CD14-positive monocyte (primary cell): ENCODE measurements around the gene GNLY. TPM values are rescaled to one million over a fixed set of nuclear protein-coding genes. Genes with fewer than 3 reads are reported as not detected.

Source experiments
- DNase-seq, 3 donors: peaks; one replicate each; pipeline ENCODE4 v3.0.0-alpha.2; 2011 to 2022
- H2AFZ ChIP-seq: 2 replicates; pipeline ENCODE4 v1.6.0; 2012; ENCODE audit warnings: mild to moderate bottlenecking, low read depth, low read length, inconsistent platforms; ENCODE audit not compliant: insufficient read depth, poor library complexity, severe bottlenecking
- H3K27ac ChIP-seq, 2 donors: 1 replicate in 1 of 2; 2 replicates in 1 of 2; pipeline ENCODE4 v1.5.1; 2012 to 2013; ENCODE audit warnings: low read length in 2 of 2, control low read depth in 1 of 2, inconsistent platforms in 1 of 2, low read depth in 1 of 2, mild to moderate bottlenecking in 1 of 2
- H3K27me3 ChIP-seq, 2 donors: one replicate each; pipeline versions ENCODE4 v1.6.0 to v1.6.1; 2011 to 2013; ENCODE audit warnings: low read length in 2 of 2; ENCODE audit not compliant: control insufficient read depth in 2 of 2, insufficient read depth in 2 of 2
- H3K36me3 ChIP-seq, 2 donors: replicated peaks in 1 of 2; 1 replicate in 1 of 2; 2 replicates in 1 of 2; pipeline versions ENCODE4 v1.5.1 to v1.6.1; 2012 to 2013; ENCODE audit warnings: low read length in 2 of 2, control low read depth in 1 of 2, inconsistent platforms in 1 of 2, mild to moderate bottlenecking in 1 of 2; ENCODE audit not compliant: insufficient read depth in 2 of 2, control insufficient read depth in 1 of 2
- H3K4me1 ChIP-seq, 2 donors: 1 replicate in 1 of 2; 2 replicates in 1 of 2; pipeline versions ENCODE4 v1.5.1 to v1.6.1; 2012 to 2013; ENCODE audit warnings: low read length in 2 of 2, control low read depth in 1 of 2, inconsistent platforms in 1 of 2, mild to moderate bottlenecking in 1 of 2, moderate library complexity in 1 of 2; ENCODE audit not compliant: insufficient read depth in 2 of 2, control insufficient read depth in 1 of 2
- H3K4me2 ChIP-seq: replicated peaks from 2 replicates; pipeline ENCODE3; 2012; ENCODE audit warnings: low read length, moderate library complexity, mild to moderate bottlenecking; ENCODE audit not compliant: poor library complexity, severe bottlenecking; ENCODE audit errors: extremely low read depth
- H3K4me3 ChIP-seq, 3 experiments: fragments of 200-600 bp in 1 of 3; sonication (generic) in 1 of 3; replicated peaks in 1 of 3; 1 replicate in 2 of 3; 2 replicates in 1 of 3; pipeline ENCODE4 v1.5.1; 2011 to 2013; ENCODE audit warnings: low read length in 3 of 3, mild to moderate bottlenecking in 3 of 3, control low read depth in 2 of 3, low read depth in 2 of 3, inconsistent platforms in 1 of 3, moderate library complexity in 1 of 3
- H3K79me2 ChIP-seq: 2 replicates; pipeline ENCODE4 v1.6.0; 2012; ENCODE audit warnings: mild to moderate bottlenecking, control low read depth, inconsistent platforms, low read length, moderate library complexity; ENCODE audit not compliant: insufficient read depth
- H3K9ac ChIP-seq: 2 replicates; pipeline ENCODE4 v1.6.0; 2017; ENCODE audit warnings: low read length, mild to moderate bottlenecking; ENCODE audit not compliant: insufficient read depth, poor library complexity, severe bottlenecking
- H3K9me3 ChIP-seq, 2 donors: replicated peaks in 1 of 2; 1 replicate in 1 of 2; 2 replicates in 1 of 2; pipeline versions ENCODE4 v1.5.1 to v1.6.1; 2012 to 2013; ENCODE audit warnings: low read length in 2 of 2, control low read depth in 1 of 2; ENCODE audit not compliant: control insufficient read depth in 1 of 2, insufficient read depth in 1 of 2
- H4K20me1 ChIP-seq: 2 replicates; pipeline ENCODE4 v1.6.0; 2012; ENCODE audit warnings: mild to moderate bottlenecking, low read length, control low read depth, moderate library complexity; ENCODE audit not compliant: insufficient read depth
- H3K27ac Mint-ChIP-seq, 7 donors: one replicate each; pipeline ENCODE4 v1.8.0; 2020; ENCODE audit warnings: mild to moderate bottlenecking in 7 of 7, mixed read lengths in 7 of 7, moderate library complexity in 6 of 7, inconsistent platforms in 2 of 7
- H3K27me3 Mint-ChIP-seq, 3 donors: one replicate each; pipeline ENCODE4 v1.8.0; 2021 to 2022; ENCODE audit warnings: low read depth in 3 of 3, mild to moderate bottlenecking in 3 of 3, mixed read lengths in 3 of 3, moderate library complexity in 3 of 3, inconsistent platforms in 1 of 3
- H3K36me3 Mint-ChIP-seq, 2 donors: one replicate each; pipeline ENCODE4 v1.8.0; 2020; ENCODE audit warnings: mixed read lengths in 2 of 2, inconsistent platforms in 1 of 2, mild to moderate bottlenecking in 1 of 2
- H3K4me1 Mint-ChIP-seq: one replicate; pipeline ENCODE4 v1.8.0; 2020; ENCODE audit warnings: mild to moderate bottlenecking, mixed read lengths
- H3K4me3 Mint-ChIP-seq, 2 donors: one replicate each; pipeline ENCODE4 v1.8.0; 2020; ENCODE audit warnings: mild to moderate bottlenecking in 2 of 2, mixed read lengths in 2 of 2, moderate library complexity in 1 of 2
- H3K9me3 Mint-ChIP-seq, 7 donors: one replicate each; pipeline ENCODE4 v1.8.0; 2020 to 2022; ENCODE audit warnings: mixed read lengths in 7 of 7, mild to moderate bottlenecking in 6 of 7, moderate library complexity in 6 of 7, inconsistent platforms in 2 of 7
- WGBS: methylation state at CpG from one replicate; pipeline ENCODE4 v1.1.5; 2013; ENCODE audit warnings: missing lambda C conversion rate; ENCODE audit not compliant: insufficient coverage; 5-methylcytosine and 5-hydroxymethylcytosine counted together
- intact Hi-C, 2 donors: fragments of 100-400 bp; cut with micrococcal nuclease; formaldehyde crosslinking; loops; one replicate each; pipeline versions ENCODE4 v1.15.0 to v1.15.1; 2023
- polyA plus RNA-seq, 3 donors: library from polyadenylated mRNA; depleted of rRNA in 1 of 3; unstranded in 2 of 3; stranded (reverse) in 1 of 3; fragments of 300-500 nt in 2 of 3; fragments of >200 nt in 1 of 3; fragmentation: Illumina TruSeq in 2 of 3; gene quantifications; 1 replicate in 2 of 3; 2 replicates in 1 of 3; pipeline ENCODE4 v1.2.3, GENCODE V29; 2012 to 2021
- TF ChIP-seq, protein P1 (sequence below): fragments of 200-600 bp; IDR thresholded peaks from one replicate; pipeline ENCODE4 v1.8.0; 2022; ENCODE audit warnings: antibody characterized with exemption, mild to moderate bottlenecking

Gene GNLY
- polyA plus RNA-seq, 3 donors: 4.6 to 13.2 (median 11.1) TPM

DNA sequence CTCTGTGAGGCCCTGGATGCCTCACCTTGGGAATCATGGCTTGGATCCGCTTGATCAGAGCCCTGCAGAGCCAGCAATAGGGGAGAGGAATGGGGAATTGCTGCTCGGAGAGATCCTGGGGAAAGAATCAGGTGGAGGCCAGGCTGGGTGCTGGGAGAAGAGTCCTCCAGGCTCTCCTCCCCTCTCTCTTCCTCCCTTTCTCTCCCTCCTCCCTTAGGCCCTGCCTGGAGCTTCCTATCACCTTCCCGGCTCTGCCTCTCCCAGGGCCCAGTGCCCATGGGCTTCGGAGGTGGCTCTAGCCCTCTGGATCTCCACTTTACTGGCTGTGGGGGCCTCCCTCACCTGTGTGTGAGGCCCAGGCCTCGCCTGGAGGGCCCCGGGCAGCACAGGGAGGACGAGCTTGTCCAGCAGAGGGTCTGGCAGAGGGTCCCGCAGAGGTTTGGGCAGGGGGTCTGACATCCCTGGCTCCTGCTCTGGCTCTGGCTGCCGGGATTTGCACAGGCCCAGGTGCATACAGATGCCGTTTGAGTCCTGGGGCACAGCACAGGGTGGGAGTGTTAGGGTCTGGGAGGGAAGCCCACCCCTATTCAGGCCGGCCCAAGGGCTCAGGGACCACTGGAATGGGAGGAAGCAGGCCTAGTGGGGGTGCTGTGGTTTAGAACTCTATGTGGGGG lies 28.8 kb upstream of the GNLY start:
- intact Hi-C loops: no loop called here
- H2AFZ ChIP-seq: no peak overlapping the region
- no peak overlapping the region for H3K4me2 ChIP-seq
- H4K20me1 ChIP-seq: no peaks in the 10 kb centered on the region
- no peak overlapping the region for H3K9ac ChIP-seq
- TF ChIP-seq, protein P1, sequence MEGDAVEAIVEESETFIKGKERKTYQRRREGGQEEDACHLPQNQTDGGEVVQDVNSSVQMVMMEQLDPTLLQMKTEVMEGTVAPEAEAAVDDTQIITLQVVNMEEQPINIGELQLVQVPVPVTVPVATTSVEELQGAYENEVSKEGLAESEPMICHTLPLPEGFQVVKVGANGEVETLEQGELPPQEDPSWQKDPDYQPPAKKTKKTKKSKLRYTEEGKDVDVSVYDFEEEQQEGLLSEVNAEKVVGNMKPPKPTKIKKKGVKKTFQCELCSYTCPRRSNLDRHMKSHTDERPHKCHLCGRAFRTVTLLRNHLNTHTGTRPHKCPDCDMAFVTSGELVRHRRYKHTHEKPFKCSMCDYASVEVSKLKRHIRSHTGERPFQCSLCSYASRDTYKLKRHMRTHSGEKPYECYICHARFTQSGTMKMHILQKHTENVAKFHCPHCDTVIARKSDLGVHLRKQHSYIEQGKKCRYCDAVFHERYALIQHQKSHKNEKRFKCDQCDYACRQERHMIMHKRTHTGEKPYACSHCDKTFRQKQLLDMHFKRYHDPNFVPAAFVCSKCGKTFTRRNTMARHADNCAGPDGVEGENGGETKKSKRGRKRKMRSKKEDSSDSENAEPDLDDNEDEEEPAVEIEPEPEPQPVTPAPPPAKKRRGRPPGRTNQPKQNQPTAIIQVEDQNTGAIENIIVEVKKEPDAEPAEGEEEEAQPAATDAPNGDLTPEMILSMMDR: no peak
- no peak overlapping the region for H3K4me3 Mint-ChIP-seq
- 95% methylated on average over 8 of the region's 11 CpGs for WGBS
- no peaks in the 10 kb centered on the region for H3K27me3 ChIP-seq
- H3K9me3 Mint-ChIP-seq: peaks cover 0 to 3% (median 0%) of the 10 kb centered on the region in 7 donors
- H3K36me3 ChIP-seq: no peaks in the 10 kb centered on the region
- H3K4me1 Mint-ChIP-seq: peaks cover 45% of the 10 kb centered on the region
- no peak overlapping the region for H3K27ac ChIP-seq
- H3K4me1 ChIP-seq: peaks cover 45 to 53% of the 10 kb centered on the region in 2 donors
- H3K4me3 ChIP-seq: no peak overlapping the region
- no peaks in the 10 kb centered on the region for H3K9me3 ChIP-seq
- DNase-seq: no peak
- H3K79me2 ChIP-seq: no peaks in the 10 kb centered on the region
- peaks cover 0 to under 1% (median 0%) of the 10 kb centered on the region in 3 donors for H3K27me3 Mint-ChIP-seq
- H3K36me3 Mint-ChIP-seq: peaks cover 6 to 10% of the 10 kb centered on the region in 2 donors
- H3K27ac Mint-ChIP-seq: peak overlapping the region in 3 of 7 donors; percentile 72 to 90 (median 82)

DNA sequence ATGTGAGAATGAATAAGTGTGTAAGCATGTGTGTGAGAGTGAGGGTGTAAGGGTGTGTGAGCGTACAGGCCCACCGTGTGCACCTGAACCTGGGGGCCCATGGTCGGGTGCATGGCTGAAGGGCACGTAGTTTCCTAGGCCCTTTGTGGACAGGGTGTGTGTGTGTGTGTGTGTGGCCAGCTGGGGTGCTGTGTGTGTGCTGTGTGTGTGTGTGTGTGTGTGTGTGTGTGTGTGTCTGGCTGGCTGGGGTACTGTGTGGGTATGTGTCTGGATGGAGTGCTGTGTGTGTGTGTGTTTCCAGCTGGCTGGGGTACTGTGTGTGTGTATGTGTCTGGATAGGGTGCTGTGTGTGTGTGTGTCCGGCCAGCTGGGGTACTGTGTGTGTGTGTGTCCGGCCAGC lies 28.1 kb upstream of the GNLY start:
- intact Hi-C loops: no loop called here
- 95% methylated on average over 5 of the region's 6 CpGs for WGBS
- Mint-ChIP-seq H3K36me3 (peaks cover 6 to 10% of the 10 kb centered on the region in 2 donors), H3K4me3 (peak overlapping the region in 1 of 2 donors; percentile 71), H3K27ac (peak overlapping the region; percentile 51 to 91 (median 86)), H3K9me3 (peaks cover 0 to 3% (median 0%) of the 10 kb centered on the region in 7 donors), H3K27me3 (peaks cover 0 to 3% (median 0%) of the 10 kb centered on the region in 3 donors), H3K4me1 (peaks cover 46% of the 10 kb centered on the region)
- Histone ChIP-seq H3K27ac (peak overlapping the region; percentile 34 to 51), H2AFZ (peak overlapping the region; percentile 57), H3K9ac (peak overlapping the region; percentile 52), H3K36me3 (no peaks in the 10 kb centered on the region), H3K27me3 (no peaks in the 10 kb centered on the region), H4K20me1 (no peaks in the 10 kb centered on the region), H3K4me1 (peaks cover 51 to 59% of the 10 kb centered on the region in 2 donors), H3K4me2 (no peak overlapping the region), H3K9me3 (no peaks in the 10 kb centered on the region), H3K79me2 (no peaks in the 10 kb centered on the region), H3K4me3 (no peak overlapping the region)
- DNase-seq: no peak
- TF ChIP-seq, protein P1: no peak
